Uterus (tissue), 2 donors: ENCODE results near the gene SMAD9.

Experiments used
- POLR2A ChIP-seq, 2 donors: fragments of 450-650 bp; IDR thresholded peaks; one replicate each; pipeline ENCODE4 v1.6.1; 2016; ENCODE audit warnings: antibody characterized with exemption in 2 of 2, mild to moderate bottlenecking in 1 of 2, moderate library complexity in 1 of 2
- TF ChIP-seq, protein P1 (sequence below), 4 experiments: fragments of 200-600 bp in 2 of 4; fragments of 450-650 bp in 2 of 4; sonication (generic) in 2 of 4; IDR thresholded peaks; one replicate each; pipeline ENCODE4 v1.5.1; 2016 to 2019; ENCODE audit warnings: antibody characterized with exemption in 4 of 4, mild to moderate bottlenecking in 2 of 4, moderate library complexity in 1 of 4

DNA sequence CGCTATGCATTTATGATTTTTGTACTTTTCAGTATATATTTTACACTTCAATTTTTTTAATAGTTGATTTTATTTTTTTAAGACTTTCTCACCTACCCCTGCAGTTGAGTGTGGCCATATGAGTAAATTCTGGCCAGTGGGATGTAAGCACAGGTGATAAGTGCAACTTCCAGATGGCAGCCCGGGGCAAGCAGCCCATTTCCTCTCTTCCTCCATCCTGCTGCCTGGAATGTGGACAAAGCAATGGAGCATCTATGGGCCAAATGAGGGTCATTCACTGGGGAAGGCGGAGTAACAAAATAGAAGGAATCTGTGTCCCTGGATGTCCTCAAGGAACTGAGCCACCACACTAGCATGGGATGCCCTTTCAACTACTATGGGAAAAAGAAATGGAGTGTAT, 88.7 kb downstream of the SMAD9 start:
- TF ChIP-seq POLR2A (IDR thresholded peaks at IDR 0.05), result no peak
- TF ChIP-seq, protein P1, sequence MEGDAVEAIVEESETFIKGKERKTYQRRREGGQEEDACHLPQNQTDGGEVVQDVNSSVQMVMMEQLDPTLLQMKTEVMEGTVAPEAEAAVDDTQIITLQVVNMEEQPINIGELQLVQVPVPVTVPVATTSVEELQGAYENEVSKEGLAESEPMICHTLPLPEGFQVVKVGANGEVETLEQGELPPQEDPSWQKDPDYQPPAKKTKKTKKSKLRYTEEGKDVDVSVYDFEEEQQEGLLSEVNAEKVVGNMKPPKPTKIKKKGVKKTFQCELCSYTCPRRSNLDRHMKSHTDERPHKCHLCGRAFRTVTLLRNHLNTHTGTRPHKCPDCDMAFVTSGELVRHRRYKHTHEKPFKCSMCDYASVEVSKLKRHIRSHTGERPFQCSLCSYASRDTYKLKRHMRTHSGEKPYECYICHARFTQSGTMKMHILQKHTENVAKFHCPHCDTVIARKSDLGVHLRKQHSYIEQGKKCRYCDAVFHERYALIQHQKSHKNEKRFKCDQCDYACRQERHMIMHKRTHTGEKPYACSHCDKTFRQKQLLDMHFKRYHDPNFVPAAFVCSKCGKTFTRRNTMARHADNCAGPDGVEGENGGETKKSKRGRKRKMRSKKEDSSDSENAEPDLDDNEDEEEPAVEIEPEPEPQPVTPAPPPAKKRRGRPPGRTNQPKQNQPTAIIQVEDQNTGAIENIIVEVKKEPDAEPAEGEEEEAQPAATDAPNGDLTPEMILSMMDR (IDR thresholded peaks at IDR 0.05), result no peak
